Esophagus mucosa (tissue), 1 donor: ENCODE measurements around the gene KIT. TPM values are rescaled to one million over a fixed set of nuclear protein-coding genes. Genes with fewer than 3 reads are reported as not detected.
A peak's percentile ranks its signal among the peaks of the same experiment; 100 is the strongest.
"Not testable (repeated sequence)": the region's sequence is repeated elsewhere in the genome, so short reads cannot be mapped to it uniquely, and the experiment has no call there.

Experiments used
- ATAC-seq: fragments of 200-7000 bp; cut with Tn5 transposase; one replicate; pipeline ENCODE4 v1.9.1; 2020
- total RNA-seq: library from RNA; stranded (reverse); gene quantifications from one replicate; pipeline ENCODE4 v1.2.4, GENCODE V29; 2023
- donor health status: DM: yes; HTN: yes; CAD: no.

Gene KIT
- 5.0 TPM for total RNA-seq

- ATAC-seq = peak; percentile 22
These were observed at the start of gene KIT for GRCh38 chr4:54657551-54658251. Gene KIT, plus strand, starts transcription at chr4:54657957. Its CDS starts 58 bp downstream, at chr4:54658015.

GRCh38 chr4:54609310-54609709 lies 48.4 kb upstream of the KIT start:
- ATAC-seq = no peak

- no peak for ATAC-seq
These were observed 43.6 kb upstream of the KIT start for GRCh38 chr4:54614149-54614548.

- ATAC-seq = no peak
These were observed 37.0 kb upstream of the KIT start for GRCh38 chr4:54620773-54621172.

GRCh38 chr4:54625391-54625790 lies 32.4 kb upstream of the KIT start:
- ATAC-seq = no peak

GRCh38 chr4:54626113-54626512 lies 31.6 kb upstream of the KIT start:
- no peak for ATAC-seq

- no peak for ATAC-seq
These were observed 25.2 kb upstream of the KIT start for GRCh38 chr4:54632537-54632936.

GRCh38 chr4:54633102-54633740 lies 24.5 kb upstream of the KIT start:
- not testable (repeated sequence) for ATAC-seq

GRCh38 chr4:54635318-54635717 lies 22.4 kb upstream of the KIT start:
- ATAC-seq = no peak

- ATAC-seq = no peak
These were observed 20.4 kb upstream of the KIT start for GRCh38 chr4:54637325-54637724.

GRCh38 chr4:54641101-54641500 lies 16.7 kb upstream of the KIT start:
- not testable (repeated sequence) for ATAC-seq

GRCh38 chr4:54643172-54643571 lies 14.6 kb upstream of the KIT start:
- no peak for ATAC-seq

- no peak for ATAC-seq
These were observed 13.6 kb upstream of the KIT start for GRCh38 chr4:54643958-54644751.

- ATAC-seq = no peak
These were observed 11.9 kb upstream of the KIT start for GRCh38 chr4:54645830-54646229.

GRCh38 chr4:54647070-54647469 lies 10.7 kb upstream of the KIT start:
- ATAC-seq = no peak

- ATAC-seq = no peak
These were observed 6.7 kb upstream of the KIT start for GRCh38 chr4:54651050-54651449.

GRCh38 chr4:54654753-54655152 lies 3.0 kb upstream of the KIT start:
- ATAC-seq = no peak

GRCh38 chr4:54657185-54657550 lies 589 bp upstream of the KIT start:
- ATAC-seq = no peak

- ATAC-seq = peak; percentile 45
These were observed 716 bp downstream of the KIT start for GRCh38 chr4:54658252-54659093.

GRCh38 chr4:54659313-54659712 lies 1.6 kb downstream of the KIT start:
- no peak for ATAC-seq

- peak; percentile 64 for ATAC-seq
These were observed 2.2 kb downstream of the KIT start for GRCh38 chr4:54659749-54660535.

GRCh38 chr4:54660591-54660990 lies 2.8 kb downstream of the KIT start:
- ATAC-seq = no peak
